Heart left ventricle (tissue), 13 donors: ENCODE data around the gene PRELID3B.

Source experiments
- CTCF ChIP-seq, 12 donors: fragments of 200-600 bp; sonication (generic) in 4 of 12; IDR thresholded peaks; one replicate each; pipeline versions ENCODE4 v1.5.0 to v1.8.0; 2018 to 2022; ENCODE audit warnings: antibody characterized with exemption in 12 of 12, mild to moderate bottlenecking in 5 of 12
- POLR2A ChIP-seq, 2 donors: fragments of 450-650 bp; IDR thresholded peaks; one replicate each; pipeline ENCODE4 v1.6.1; 2017; ENCODE audit warnings: antibody characterized with exemption in 2 of 2, mild to moderate bottlenecking in 2 of 2, moderate library complexity in 2 of 2
- donor health status: ischemic (EF 13 %, LVEDD 7.1; RV severe dilation, severe dysfunction).
- donor health status: DM: no; HTN: yes; CAD: no.
- donor health status: DM: no; HTN: no; CAD: no.
- donor health status: ischemic (EF 25% LVEDD 6.9; RV normal size, moderate dysfunction).
- donor health status: ischemic (EF 25% LVEDD 5.7; RV mildly dilated, moderate dysfunction).
- donor health status: ischemic (EF 35%, LVEDD 5.7; RV mildly dilated, moderate dysfunction).
- donor health status: nonischemic (EF 11% LVEDD 7.7; RV severe dilation, severe dysfunction).
- donor health status: DM: yes; HTN: yes; CAD: no.
- donor health status: PGD.
- donor health status: ischemic (EF 29% LVEDD 5.4; RV normal size, mild dysfunction).
- donor health status: nonischemic (EF 23%, LVEDD 6.1; RV moderate dilation, normal function).

- no peak for TF ChIP-seq CTCF (IDR thresholded peaks at IDR 0.05)
- TF ChIP-seq POLR2A (IDR thresholded peaks at IDR 0.05), result no peak
Observed at GRCh38 chr20:59022754-59023153, 19.8 kb downstream of the PRELID3B start.
